H1 (cell line): ENCODE results near the gene RMND1. TPM values are rescaled to one million over a fixed set of nuclear protein-coding genes. Genes with fewer than 3 reads are reported as not detected.

Experiments
- CTCF ChIA-PET: fragments of 300-600 bp; sonication (Branson Sonifier 250); formaldehyde crosslinking; loops from one replicate; lab custom pipeline; 2021; ENCODE audit not compliant: partially characterized antibody; lab: Charles Lee
- POLR2A ChIA-PET: fragments of 300-600 bp; sonication (Branson Sonifier 250); formaldehyde crosslinking; loops from one replicate; lab custom pipeline; 2021; ENCODE audit warnings: inconsistent platforms; ENCODE audit not compliant: partially characterized antibody; lab: Charles Lee
- DNase-seq, 2 experiments: peaks; one replicate each; pipeline versions ENCODE4 v3.0.0 to v3.0.0-alpha.2; 2010 to 2022; ENCODE audit warnings: low spot score in 2 of 2, low read depth in 1 of 2, mixed read lengths in 1 of 2
- FAIRE-seq: peaks from 2 replicates; lab custom pipeline; 2011; peaks lifted over from hg19 to GRCh38; lab: Jason Lieb, UNC
- H2AFZ ChIP-seq: 2 replicates; pipeline ENCODE4 v1.8.1; 2012; ENCODE audit warnings: low read length, inconsistent platforms
- H2AK5ac ChIP-seq: 2 replicates; pipeline ENCODE4 v1.6.1; 2013; ENCODE audit warnings: low read depth, low read length
- H2BK120ac ChIP-seq: replicated peaks from 2 replicates; pipeline ENCODE3; 2013; ENCODE audit warnings: low read depth, low read length, inconsistent platforms
- H2BK12ac ChIP-seq: 2 replicates; pipeline ENCODE4 v1.6.1; 2013; ENCODE audit warnings: low read depth, low read length
- H2BK15ac ChIP-seq: 2 replicates; pipeline ENCODE4 v1.6.1; 2013; ENCODE audit warnings: low read length
- H2BK20ac ChIP-seq: 2 replicates; pipeline ENCODE4 v1.6.1; 2013; ENCODE audit warnings: low read length
- H2BK5ac ChIP-seq: 2 replicates; pipeline ENCODE4 v1.6.1; 2013; ENCODE audit warnings: low read depth, low read length
- H3K14ac ChIP-seq: 2 replicates; pipeline ENCODE4 v1.6.1; 2013; ENCODE audit warnings: inconsistent platforms; ENCODE audit not compliant: insufficient read length
- H3K18ac ChIP-seq: 2 replicates; pipeline ENCODE4 v1.6.1; 2013; ENCODE audit warnings: low read length; ENCODE audit errors: extremely low read depth
- H3K23ac ChIP-seq: 2 replicates; pipeline ENCODE4 v1.6.1; 2013; ENCODE audit warnings: inconsistent platforms; ENCODE audit not compliant: insufficient read length
- H3K23me2 ChIP-seq: 2 replicates; pipeline ENCODE4 v1.6.1; 2013; ENCODE audit warnings: low read depth, low read length
- H3K27ac ChIP-seq: 2 replicates; pipeline ENCODE4 v1.6.1; 2011; ENCODE audit warnings: low read depth, low read length, inconsistent platforms
- H3K27me3 ChIP-seq, 4 experiments: replicated peaks in 1 of 4; 1 replicate in 1 of 4; 2 replicates in 3 of 4; pipeline versions ENCODE4 v1.6.1 to v1.8.1; 2011 to 2013; ENCODE audit warnings: low read length in 3 of 4, mild to moderate bottlenecking in 3 of 4, inconsistent platforms in 2 of 4, mixed read lengths in 2 of 4, moderate library complexity in 1 of 4; ENCODE audit not compliant: control insufficient read depth in 3 of 4, insufficient read depth in 3 of 4; ENCODE audit errors: extremely low read depth in 1 of 4
- H3K36me3 ChIP-seq, 4 experiments: 2 replicates each; pipeline versions ENCODE4 v1.6.1 to v1.8.1; 2011 to 2013; ENCODE audit warnings: mild to moderate bottlenecking in 4 of 4, low read length in 3 of 4, moderate library complexity in 2 of 4, control low read depth in 1 of 4, inconsistent platforms in 1 of 4; ENCODE audit not compliant: insufficient read depth in 4 of 4, control insufficient read depth in 2 of 4
- H3K4ac ChIP-seq: replicated peaks from 2 replicates; pipeline ENCODE3; 2013; ENCODE audit warnings: low read length, low read depth, mixed read lengths, inconsistent platforms; ENCODE audit not compliant: insufficient read length
- H3K4me1 ChIP-seq, 4 experiments: replicated peaks in 1 of 4; 1 replicate in 1 of 4; 2 replicates in 3 of 4; pipeline versions ENCODE4 v1.6.1 to v1.8.1; 2011 to 2013; ENCODE audit warnings: low read length in 3 of 4, inconsistent platforms in 2 of 4, mixed read lengths in 1 of 4; ENCODE audit not compliant: insufficient read depth in 4 of 4, control insufficient read depth in 3 of 4
- H3K4me2 ChIP-seq, 2 experiments: 2 replicates each; pipeline versions ENCODE4 v1.6.1 to v1.8.1; 2011 to 2013; ENCODE audit warnings: low read depth in 2 of 2, low read length in 2 of 2, control low read depth in 1 of 2, inconsistent platforms in 1 of 2, mild to moderate bottlenecking in 1 of 2; ENCODE audit not compliant: insufficient read depth in 1 of 2
- H3K4me3 ChIP-seq, 4 experiments: fragments of 200-600, 300-600 bp in 1 of 4; sonication (generic), shearing (Covaris generic), sonication (Bioruptor Twin) in 1 of 4; 2 replicates each; pipeline versions ENCODE4 v1.5.1 to v1.8.1; 2011 to 2016; ENCODE audit warnings: low read length in 4 of 4, low read depth in 3 of 4, control low read depth in 2 of 4, inconsistent platforms in 2 of 4, mild to moderate bottlenecking in 2 of 4, mixed read lengths in 1 of 4, moderate library complexity in 1 of 4; ENCODE audit not compliant: insufficient read depth in 2 of 4; ENCODE audit errors: extremely low read depth in 1 of 4
- H3K56ac ChIP-seq: replicated peaks from 2 replicates; pipeline ENCODE3; 2013; ENCODE audit warnings: low read depth, mild to moderate bottlenecking, mixed read lengths, low read length, inconsistent platforms; ENCODE audit not compliant: insufficient read length
- H3K79me1 ChIP-seq: 2 replicates; pipeline ENCODE4 v1.6.1; 2013; ENCODE audit warnings: low read depth, low read length, control low read depth
- H3K79me2 ChIP-seq, 2 experiments: 2 replicates each; pipeline versions ENCODE4 v1.6.1 to v1.8.1; 2012 to 2013; ENCODE audit warnings: low read length in 2 of 2, mild to moderate bottlenecking in 2 of 2, inconsistent platforms in 1 of 2; ENCODE audit not compliant: insufficient read depth in 2 of 2, control insufficient read depth in 1 of 2
- H3K9ac ChIP-seq, 4 experiments: replicated peaks in 1 of 4; 1 replicate in 1 of 4; 2 replicates in 3 of 4; pipeline versions ENCODE4 v1.6.1 to v1.8.1; 2011 to 2013; ENCODE audit warnings: low read depth in 3 of 4, low read length in 3 of 4, control low read depth in 2 of 4, mild to moderate bottlenecking in 2 of 4, moderate library complexity in 2 of 4, inconsistent platforms in 1 of 4; ENCODE audit errors: extremely low read depth in 1 of 4
- H3K9me3 ChIP-seq, 2 experiments: 2 replicates each; pipeline versions ENCODE4 v1.6.1 to v1.8.1; 2012 to 2013; ENCODE audit warnings: mild to moderate bottlenecking in 2 of 2, moderate library complexity in 2 of 2, control low read depth in 1 of 2, inconsistent platforms in 1 of 2, low read depth in 1 of 2, low read length in 1 of 2, mixed read lengths in 1 of 2; ENCODE audit not compliant: insufficient read depth in 2 of 2
- H4K20me1 ChIP-seq, 2 experiments: replicated peaks in 1 of 2; 2 replicates each; pipeline versions ENCODE3 to v1.8.1; 2011 to 2013; ENCODE audit warnings: inconsistent platforms in 2 of 2, low read length in 2 of 2, mild to moderate bottlenecking in 1 of 2; ENCODE audit not compliant: insufficient read depth in 2 of 2, control insufficient read depth in 1 of 2
- H4K5ac ChIP-seq: 2 replicates; pipeline ENCODE4 v1.6.1; 2013; ENCODE audit warnings: low read length, low read depth, mixed read lengths, inconsistent platforms; ENCODE audit not compliant: insufficient read length
- H4K8ac ChIP-seq: 2 replicates; pipeline ENCODE4 v1.8.0; 2013; ENCODE audit warnings: mild to moderate bottlenecking, moderate library complexity, low read length, inconsistent platforms; ENCODE audit not compliant: insufficient read depth; ENCODE audit errors: extremely low read depth
- H4K91ac ChIP-seq: replicated peaks from 2 replicates; pipeline ENCODE3; 2013; ENCODE audit warnings: low read length, mixed read lengths, inconsistent platforms; ENCODE audit not compliant: insufficient read length
- CTBP2 ChIP-seq: IDR thresholded peaks from 2 replicates; pipeline ENCODE4 v1.7.0; 2011; ENCODE audit warnings: borderline replicate concordance, mild to moderate bottlenecking, moderate library complexity, mixed read lengths, low read length; ENCODE audit not compliant: insufficient read depth, insufficient read length
- NANOG ChIP-seq: IDR thresholded peaks from 2 replicates; pipeline ENCODE4 v1.6.1; 2011; ENCODE audit warnings: low read length, low read depth, mild to moderate bottlenecking, inconsistent platforms; ENCODE audit not compliant: insufficient read depth, poor library complexity, severe bottlenecking
- PHF8 ChIP-seq: fragments of 200-600 bp; sonication (generic); conservative IDR thresholded peaks from 2 replicates; pipeline ENCODE4 v1.7.1; 2012; ENCODE audit warnings: low read depth, mild to moderate bottlenecking, inconsistent platforms, low read length, moderate library complexity
- SRF ChIP-seq: IDR thresholded peaks from 2 replicates; pipeline ENCODE4 v1.6.1; 2011; ENCODE audit warnings: mild to moderate bottlenecking, low read depth, low read length, moderate library complexity
- TEAD4 ChIP-seq: IDR thresholded peaks from 2 replicates; pipeline ENCODE4 v1.6.1; 2012; ENCODE audit warnings: low read depth, low read length, inconsistent platforms, mixed read lengths
- WGBS, 2 experiments: shearing (Covaris generic) in 1 of 2; methylation state at CpG; one replicate each; pipeline versions ENCODE4 v1.1.6 to v1.1.7; 2013 to 2015; ENCODE audit warnings: low lambda C conversion rate in 2 of 2, mixed read lengths in 2 of 2, inconsistent platforms in 1 of 2, low coverage in 1 of 2, missing lambda C conversion rate in 1 of 2; ENCODE audit not compliant: insufficient replicate concordance in 2 of 2, insufficient coverage in 1 of 2, insufficient read length in 1 of 2; ENCODE audit errors: extremely low coverage in 1 of 2, missing lambda C conversion rate in 1 of 2; 5-methylcytosine and 5-hydroxymethylcytosine counted together
- polyA plus RNA-seq, 7 experiments: library from polyadenylated mRNA; depleted of rRNA in 3 of 7; stranded (reverse) in 5 of 7; unstranded in 2 of 7; fragments of >200 nt in 5 of 7; fragments of 200-250 nt in 2 of 7; gene quantifications; 1 replicate in 5 of 7; 2 replicates in 1 of 7; 4 replicates in 1 of 7; pipeline versions ENCODE4 v1.2.1 to v1.2.3, GENCODE V29; 2011 to 2013; ENCODE audit warnings: missing spikeins in 2 of 7, mixed read lengths in 2 of 7
- total RNA-seq: library from RNA; stranded (reverse); fragmentation: NEBNext Ultra II Directional; extraction: Animal tissue kit (Norgen Biotek cat#: 25700); gene quantifications from 2 replicates; pipeline ENCODE4 v1.2.1, GENCODE V29; 2021

The RMND1 gene
- total and polyA plus RNA-seq, 2 of the 8 experiments (the other 6 are each of a cell fraction or from before 2014, with no cell fraction given), result 7.3 to 21.9 TPM

GRCh38 chr6:151490996-151491395, 39.1 kb upstream of the RMND1 start:
- Histone ChIP-seq H2BK5ac (no peak overlapping the region), H3K4me2 (no peak overlapping the region), H3K79me1 (no peaks in the 10 kb centered on the region), H2BK12ac (no peak overlapping the region), H3K23me2 (peaks cover 10% of the 10 kb centered on the region), H2BK15ac (no peak overlapping the region), H2AK5ac (no peak overlapping the region), H3K4me1 (peaks cover 0 to 5% (median 4%) of the 10 kb centered on the region in 4 experiments; a peak in 5 of 7 replicates), H3K27me3 (peaks cover 0 to 29% (median 18%) of the 10 kb centered on the region in 4 experiments; a peak in 5 of 7 replicates), H4K20me1 (no peaks in the 10 kb centered on the region), H3K56ac (no peak overlapping the region), H3K9me3 (no peaks in the 10 kb centered on the region), H4K8ac (no peak overlapping the region), H3K14ac (no peak overlapping the region), H3K4me3 (no peak overlapping the region), H3K27ac (no peak overlapping the region), H3K23ac (no peak overlapping the region), H4K91ac (no peak overlapping the region), H3K18ac (no peak overlapping the region), H2AFZ (no peak overlapping the region), H2BK120ac (no peak overlapping the region), H4K5ac (no peak overlapping the region), H3K9ac (no peak overlapping the region), H3K36me3 (no peaks in the 10 kb centered on the region), H2BK20ac (no peak overlapping the region), H3K79me2 (no peaks in the 10 kb centered on the region), H3K4ac (no peak overlapping the region)
- no peak for FAIRE-seq
- WGBS, 2 experiments, result 93% methylated on average over 7 of the region's 7 CpGs; no CpG with 5 or more reads in 1 of the 2 experiments
- no peak for DNase-seq
- TF ChIP-seq PHF8 (no peak), NANOG (no peak), CTBP2 (no peak), SRF (no peak), TEAD4 (no peak)
- ChIA-PET POLR2A (no interaction called here), CTCF (interaction anchor here (0.9 to 1.0 kb wide), 2 partner anchors 49 to 157 kb away, joined by 3 to 4 read pairs; no protein-coding TSS in a partner anchor)
